Stromal cell of bone marrow (primary cell): ENCODE results near the gene PCDHGC4.
A peak's percentile ranks its signal among the peaks of the same experiment; 100 is the strongest.

Source experiments
- DNase-seq: peaks from one replicate; pipeline ENCODE4 v3.0.0-alpha.2; 2012; ENCODE audit warnings: low read depth

PCDHGC4 gene

GRCh38 chr5:141490271-141490670, 5.4 kb downstream of the PCDHGC4 start:
- DNase-seq = no peak

GRCh38 chr5:141490771-141491170, 5.9 kb downstream of the PCDHGC4 start:
- no peak for DNase-seq

GRCh38 chr5:141491323-141492167, 6.7 kb downstream of the PCDHGC4 start:
- no peak for DNase-seq

- DNase-seq = no peak
Observed at GRCh38 chr5:141492168-141492885, 7.5 kb downstream of the PCDHGC4 start.

GRCh38 chr5:141493500-141494422, 8.9 kb downstream of the PCDHGC4 start:
- no peak for DNase-seq

GRCh38 chr5:141494761-141495452, 10.1 kb downstream of the PCDHGC4 start:
- DNase-seq = no peak

GRCh38 chr5:141495453-141495811, 10.6 kb downstream of the PCDHGC4 start:
- DNase-seq = no peak

GRCh38 chr5:141496038-141496437, 11.2 kb downstream of the PCDHGC4 start:
- no peak for DNase-seq

- DNase-seq = no peak
Observed at GRCh38 chr5:141501761-141502160, 16.9 kb downstream of the PCDHGC4 start.

- DNase-seq = no peak
Observed at GRCh38 chr5:141503681-141504080, 18.9 kb downstream of the PCDHGC4 start.

GRCh38 chr5:141504216-141504615, 19.4 kb downstream of the PCDHGC4 start:
- DNase-seq = no peak

- no peak for DNase-seq
Observed at GRCh38 chr5:141506381-141507155, 21.7 kb downstream of the PCDHGC4 start.

GRCh38 chr5:141507387-141508091, 22.7 kb downstream of the PCDHGC4 start:
- peak; percentile 89 for DNase-seq

- DNase-seq = no peak
Observed at GRCh38 chr5:141508440-141508797, 23.6 kb downstream of the PCDHGC4 start.

GRCh38 chr5:141508798-141509611, 24.2 kb downstream of the PCDHGC4 start:
- peak; percentile 97 for DNase-seq

- no peak for DNase-seq
Observed at GRCh38 chr5:141510160-141510559, 25.3 kb downstream of the PCDHGC4 start.

- no peak for DNase-seq
Observed at GRCh38 chr5:141510850-141511601, 26.2 kb downstream of the PCDHGC4 start.

GRCh38 chr5:141511771-141512325, 27.0 kb downstream of the PCDHGC4 start:
- DNase-seq = no peak
